ENCODE measurements around the gene PPIL6.

GRCh38 chr6:109393157-109393885, 47.1 kb downstream of the PPIL6 start:
- TF ChIP-seq CTCF (IDR thresholded peaks at IDR 0.05) (no peak), POLR2A (IDR thresholded peaks at IDR 0.05) (no peak)

Data from body of pancreas (tissue), 4 donors.